H1 (cell line): Measurements from ENCODE around the gene SLC6A8. TPM values are rescaled to one million over a fixed set of nuclear protein-coding genes. Genes with fewer than 3 reads are reported as not detected.

ENCODE experiments used
- CTCF ChIA-PET: fragments of 300-600 bp; sonication (Branson Sonifier 250); formaldehyde crosslinking; loops from one replicate; lab custom pipeline; 2021; ENCODE audit not compliant: partially characterized antibody; lab: Charles Lee
- POLR2A ChIA-PET: fragments of 300-600 bp; sonication (Branson Sonifier 250); formaldehyde crosslinking; loops from one replicate; lab custom pipeline; 2021; ENCODE audit warnings: inconsistent platforms; ENCODE audit not compliant: partially characterized antibody; lab: Charles Lee
- DNase-seq, 2 experiments: peaks; one replicate each; pipeline versions ENCODE4 v3.0.0 to v3.0.0-alpha.2; 2010 to 2022; ENCODE audit warnings: low spot score in 2 of 2, low read depth in 1 of 2, mixed read lengths in 1 of 2
- FAIRE-seq: peaks from 2 replicates; lab custom pipeline; 2011; peaks lifted over from hg19 to GRCh38; lab: Jason Lieb, UNC
- H2AFZ ChIP-seq: 2 replicates; pipeline ENCODE4 v1.8.1; 2012; ENCODE audit warnings: low read length, inconsistent platforms
- H2AK5ac ChIP-seq: 2 replicates; pipeline ENCODE4 v1.6.1; 2013; ENCODE audit warnings: low read depth, low read length
- H2BK120ac ChIP-seq: replicated peaks from 2 replicates; pipeline ENCODE3; 2013; ENCODE audit warnings: low read depth, low read length, inconsistent platforms
- H2BK12ac ChIP-seq: 2 replicates; pipeline ENCODE4 v1.6.1; 2013; ENCODE audit warnings: low read depth, low read length
- H2BK15ac ChIP-seq: 2 replicates; pipeline ENCODE4 v1.6.1; 2013; ENCODE audit warnings: low read length
- H2BK20ac ChIP-seq: 2 replicates; pipeline ENCODE4 v1.6.1; 2013; ENCODE audit warnings: low read length
- H2BK5ac ChIP-seq: 2 replicates; pipeline ENCODE4 v1.6.1; 2013; ENCODE audit warnings: low read depth, low read length
- H3K14ac ChIP-seq: 2 replicates; pipeline ENCODE4 v1.6.1; 2013; ENCODE audit warnings: inconsistent platforms; ENCODE audit not compliant: insufficient read length
- H3K18ac ChIP-seq: 2 replicates; pipeline ENCODE4 v1.6.1; 2013; ENCODE audit warnings: low read length; ENCODE audit errors: extremely low read depth
- H3K23ac ChIP-seq: 2 replicates; pipeline ENCODE4 v1.6.1; 2013; ENCODE audit warnings: inconsistent platforms; ENCODE audit not compliant: insufficient read length
- H3K23me2 ChIP-seq: 2 replicates; pipeline ENCODE4 v1.6.1; 2013; ENCODE audit warnings: low read depth, low read length
- H3K27ac ChIP-seq: 2 replicates; pipeline ENCODE4 v1.6.1; 2011; ENCODE audit warnings: low read depth, low read length, inconsistent platforms
- H3K27me3 ChIP-seq, 4 experiments: replicated peaks in 1 of 4; 1 replicate in 1 of 4; 2 replicates in 3 of 4; pipeline versions ENCODE4 v1.6.1 to v1.8.1; 2011 to 2013; ENCODE audit warnings: low read length in 3 of 4, mild to moderate bottlenecking in 3 of 4, inconsistent platforms in 2 of 4, mixed read lengths in 2 of 4, moderate library complexity in 1 of 4; ENCODE audit not compliant: control insufficient read depth in 3 of 4, insufficient read depth in 3 of 4; ENCODE audit errors: extremely low read depth in 1 of 4
- H3K36me3 ChIP-seq, 4 experiments: 2 replicates each; pipeline versions ENCODE4 v1.6.1 to v1.8.1; 2011 to 2013; ENCODE audit warnings: mild to moderate bottlenecking in 4 of 4, low read length in 3 of 4, moderate library complexity in 2 of 4, control low read depth in 1 of 4, inconsistent platforms in 1 of 4; ENCODE audit not compliant: insufficient read depth in 4 of 4, control insufficient read depth in 2 of 4
- H3K4ac ChIP-seq: replicated peaks from 2 replicates; pipeline ENCODE3; 2013; ENCODE audit warnings: low read length, low read depth, mixed read lengths, inconsistent platforms; ENCODE audit not compliant: insufficient read length
- H3K4me1 ChIP-seq, 4 experiments: replicated peaks in 1 of 4; 1 replicate in 1 of 4; 2 replicates in 3 of 4; pipeline versions ENCODE4 v1.6.1 to v1.8.1; 2011 to 2013; ENCODE audit warnings: low read length in 3 of 4, inconsistent platforms in 2 of 4, mixed read lengths in 1 of 4; ENCODE audit not compliant: insufficient read depth in 4 of 4, control insufficient read depth in 3 of 4
- H3K4me2 ChIP-seq, 2 experiments: 2 replicates each; pipeline versions ENCODE4 v1.6.1 to v1.8.1; 2011 to 2013; ENCODE audit warnings: low read depth in 2 of 2, low read length in 2 of 2, control low read depth in 1 of 2, inconsistent platforms in 1 of 2, mild to moderate bottlenecking in 1 of 2; ENCODE audit not compliant: insufficient read depth in 1 of 2
- H3K4me3 ChIP-seq, 4 experiments: fragments of 200-600, 300-600 bp in 1 of 4; sonication (generic), shearing (Covaris generic), sonication (Bioruptor Twin) in 1 of 4; 2 replicates each; pipeline versions ENCODE4 v1.5.1 to v1.8.1; 2011 to 2016; ENCODE audit warnings: low read length in 4 of 4, low read depth in 3 of 4, control low read depth in 2 of 4, inconsistent platforms in 2 of 4, mild to moderate bottlenecking in 2 of 4, mixed read lengths in 1 of 4, moderate library complexity in 1 of 4; ENCODE audit not compliant: insufficient read depth in 2 of 4; ENCODE audit errors: extremely low read depth in 1 of 4
- H3K56ac ChIP-seq: replicated peaks from 2 replicates; pipeline ENCODE3; 2013; ENCODE audit warnings: low read depth, mild to moderate bottlenecking, mixed read lengths, low read length, inconsistent platforms; ENCODE audit not compliant: insufficient read length
- H3K79me1 ChIP-seq: 2 replicates; pipeline ENCODE4 v1.6.1; 2013; ENCODE audit warnings: low read depth, low read length, control low read depth
- H3K79me2 ChIP-seq, 2 experiments: 2 replicates each; pipeline versions ENCODE4 v1.6.1 to v1.8.1; 2012 to 2013; ENCODE audit warnings: low read length in 2 of 2, mild to moderate bottlenecking in 2 of 2, inconsistent platforms in 1 of 2; ENCODE audit not compliant: insufficient read depth in 2 of 2, control insufficient read depth in 1 of 2
- H3K9ac ChIP-seq, 4 experiments: replicated peaks in 1 of 4; 1 replicate in 1 of 4; 2 replicates in 3 of 4; pipeline versions ENCODE4 v1.6.1 to v1.8.1; 2011 to 2013; ENCODE audit warnings: low read depth in 3 of 4, low read length in 3 of 4, control low read depth in 2 of 4, mild to moderate bottlenecking in 2 of 4, moderate library complexity in 2 of 4, inconsistent platforms in 1 of 4; ENCODE audit errors: extremely low read depth in 1 of 4
- H3K9me3 ChIP-seq, 2 experiments: 2 replicates each; pipeline versions ENCODE4 v1.6.1 to v1.8.1; 2012 to 2013; ENCODE audit warnings: mild to moderate bottlenecking in 2 of 2, moderate library complexity in 2 of 2, control low read depth in 1 of 2, inconsistent platforms in 1 of 2, low read depth in 1 of 2, low read length in 1 of 2, mixed read lengths in 1 of 2; ENCODE audit not compliant: insufficient read depth in 2 of 2
- H4K20me1 ChIP-seq, 2 experiments: replicated peaks in 1 of 2; 2 replicates each; pipeline versions ENCODE3 to v1.8.1; 2011 to 2013; ENCODE audit warnings: inconsistent platforms in 2 of 2, low read length in 2 of 2, mild to moderate bottlenecking in 1 of 2; ENCODE audit not compliant: insufficient read depth in 2 of 2, control insufficient read depth in 1 of 2
- H4K5ac ChIP-seq: 2 replicates; pipeline ENCODE4 v1.6.1; 2013; ENCODE audit warnings: low read length, low read depth, mixed read lengths, inconsistent platforms; ENCODE audit not compliant: insufficient read length
- H4K8ac ChIP-seq: 2 replicates; pipeline ENCODE4 v1.8.0; 2013; ENCODE audit warnings: mild to moderate bottlenecking, moderate library complexity, low read length, inconsistent platforms; ENCODE audit not compliant: insufficient read depth; ENCODE audit errors: extremely low read depth
- H4K91ac ChIP-seq: replicated peaks from 2 replicates; pipeline ENCODE3; 2013; ENCODE audit warnings: low read length, mixed read lengths, inconsistent platforms; ENCODE audit not compliant: insufficient read length
- BRCA1 ChIP-seq: IDR thresholded peaks from 2 replicates; pipeline ENCODE4 v1.6.1; 2012; ENCODE audit warnings: low read depth, low read length, improper control_type of control experiment
- CREB1 ChIP-seq: IDR thresholded peaks from 2 replicates; pipeline ENCODE4 v1.6.1; 2012; ENCODE audit warnings: inconsistent platforms
- FOSL1 ChIP-seq: IDR thresholded peaks from 2 replicates; pipeline ENCODE4 v1.6.1; 2011; ENCODE audit warnings: mild to moderate bottlenecking, low read depth, low read length, moderate library complexity; ENCODE audit not compliant: insufficient read depth
- HDAC2 ChIP-seq, 2 experiments: fragments of 300-600 bp in 1 of 2; sonication (generic) in 1 of 2; IDR thresholded peaks; 2 replicates each; pipeline ENCODE4 v1.6.1; 2011 to 2012; ENCODE audit warnings: low read depth in 2 of 2, low read length in 2 of 2, mild to moderate bottlenecking in 2 of 2, moderate library complexity in 2 of 2, borderline replicate concordance in 1 of 2, inconsistent platforms in 1 of 2
- KDM4A ChIP-seq: IDR thresholded peaks from one replicate; pipeline ENCODE4 v1.7.1; 2012; ENCODE audit warnings: low read depth, mild to moderate bottlenecking, moderate library complexity, low read length, inconsistent platforms; ENCODE audit not compliant: severe bottlenecking
- RAD21 ChIP-seq, 2 experiments: IDR thresholded peaks in 1 of 2; conservative IDR thresholded peaks in 1 of 2; 2 replicates each; pipeline ENCODE4 v1.6.1; 2011; ENCODE audit warnings: low read depth in 2 of 2, low read length in 2 of 2, improper control_type of control experiment in 1 of 2, inconsistent platforms in 1 of 2, mild to moderate bottlenecking in 1 of 2, moderate library complexity in 1 of 2
- TAF7 ChIP-seq: optimal IDR thresholded peaks from 2 replicates; pipeline ENCODE3; 2011; ENCODE audit warnings: low read depth, mild to moderate bottlenecking, inconsistent platforms, low read length, moderate library complexity, borderline replicate concordance
- WGBS, 2 experiments: shearing (Covaris generic) in 1 of 2; methylation state at CpG; one replicate each; pipeline versions ENCODE4 v1.1.6 to v1.1.7; 2013 to 2015; ENCODE audit warnings: low lambda C conversion rate in 2 of 2, mixed read lengths in 2 of 2, inconsistent platforms in 1 of 2, low coverage in 1 of 2, missing lambda C conversion rate in 1 of 2; ENCODE audit not compliant: insufficient replicate concordance in 2 of 2, insufficient coverage in 1 of 2, insufficient read length in 1 of 2; ENCODE audit errors: extremely low coverage in 1 of 2, missing lambda C conversion rate in 1 of 2; 5-methylcytosine and 5-hydroxymethylcytosine counted together
- polyA plus RNA-seq, 7 experiments: library from polyadenylated mRNA; depleted of rRNA in 3 of 7; stranded (reverse) in 5 of 7; unstranded in 2 of 7; fragments of >200 nt in 5 of 7; fragments of 200-250 nt in 2 of 7; gene quantifications; 1 replicate in 5 of 7; 2 replicates in 1 of 7; 4 replicates in 1 of 7; pipeline versions ENCODE4 v1.2.1 to v1.2.3, GENCODE V29; 2011 to 2013; ENCODE audit warnings: missing spikeins in 2 of 7, mixed read lengths in 2 of 7
- total RNA-seq: library from RNA; stranded (reverse); fragmentation: NEBNext Ultra II Directional; extraction: Animal tissue kit (Norgen Biotek cat#: 25700); gene quantifications from 2 replicates; pipeline ENCODE4 v1.2.1, GENCODE V29; 2021
- TF ChIP-seq, protein P1 (sequence below): IDR thresholded peaks from 2 replicates; pipeline ENCODE4 v1.6.1; 2012; ENCODE audit warnings: inconsistent platforms

SLC6A8 gene
- total and polyA plus RNA-seq, 2 of the 8 experiments (the other 6 are each of a cell fraction or from before 2014, with no cell fraction given): 87.7 to 94.7 TPM

- CTCF ChIA-PET: interaction anchor here (0.7 to 1.9 kb wide), 2 partner anchors 14 to 19 kb away, joined by 3 to 10 read pairs; no protein-coding TSS in a partner anchor
- no peak overlapping the region for H2BK12ac ChIP-seq
- H3K27me3 ChIP-seq: no peaks in the 10 kb centered on the region
- no peak overlapping the region for H3K4ac ChIP-seq
- H2BK20ac ChIP-seq: no peak overlapping the region
- DNase-seq: peak in 1 of 2 experiments; percentile 63
- peak overlapping the region in 3 of 4 experiments; percentile 34 to 65 (median 55); a peak in 4 of 7 replicates for H3K9ac ChIP-seq
- peak overlapping the region; percentile 44; the same call in 1 of the 2 replicates for H2BK5ac ChIP-seq
- no peak overlapping the region for H4K91ac ChIP-seq
- peaks cover 4 to 19% of the 10 kb centered on the region in 2 experiments for H4K20me1 ChIP-seq
- H2BK15ac ChIP-seq: no peak overlapping the region
- H3K56ac ChIP-seq: peak overlapping the region; percentile 39
- 0 out of 2 replicates have a peak overlapping the region, but pooled peaks have one; percentile 24 for H2AK5ac ChIP-seq
- POLR2A ChIA-PET: interaction anchor here (0.8 to 1.4 kb wide), 3 partner anchors 37 to 205 kb away, joined by 3 read pairs; no protein-coding TSS in a partner anchor
- H3K4me3 ChIP-seq: peak overlapping the region; percentile 45 to 88 (median 66)
- peaks cover 3 to 24% (median 19%) of the 10 kb centered on the region in 4 experiments; a peak in 7 of 8 replicates for H3K36me3 ChIP-seq
- no peak overlapping the region for H4K8ac ChIP-seq
- H3K23me2 ChIP-seq: peaks cover 5% of the 10 kb centered on the region; the same call in 1 of the 2 replicates
- H3K18ac ChIP-seq: no peak overlapping the region
- H2AFZ ChIP-seq: no peak overlapping the region
- no peak overlapping the region for H3K14ac ChIP-seq
- H4K5ac ChIP-seq: no peak overlapping the region
- no peak for FAIRE-seq
- H3K9me3 ChIP-seq: no peaks in the 10 kb centered on the region
- peaks cover 0 to 20% of the 10 kb centered on the region in 2 experiments; a peak in 2 of 4 replicates for H3K79me2 ChIP-seq
- H3K4me1 ChIP-seq: peaks cover 0 to 24% (median 13%) of the 10 kb centered on the region in 4 experiments; a peak in 6 of 7 replicates
- H3K23ac ChIP-seq: no peak overlapping the region
- H3K4me2 ChIP-seq: peak overlapping the region; percentile 66 to 92
- 2% methylated on average over 16 of the region's 78 CpGs; no CpG with 5 or more reads in 1 of the 2 experiments for WGBS, 2 experiments
- H3K27ac ChIP-seq: no peak overlapping the region; the same call in 1 of the 2 replicates
- H3K79me1 ChIP-seq: peaks cover 3% of the 10 kb centered on the region; the same call in 1 of the 2 replicates
- no peak overlapping the region for H2BK120ac ChIP-seq
- TF ChIP-seq KDM4A (peak; percentile 1), CREB1 (no peak), TAF7 (no peak), FOSL1 (no peak), BRCA1 (no peak), RAD21 (IDR thresholded peaks at IDR 0.05 in 1 of 2, conservative IDR thresholded peaks at IDR 0.05 in 1 of 2; ENCODE audit: low read depth in 2 of 2, low read length in 2 of 2) (0 out of 4 replicates have a peak, but pooled peaks of 1 of the 2 experiments have one; percentile 10), HDAC2 (IDR thresholded peaks at IDR 0.05; ENCODE audit: borderline replicate concordance in 1 of 2, low read depth in 2 of 2, low read length in 2 of 2) (no peak)
- TF ChIP-seq, protein P1, sequence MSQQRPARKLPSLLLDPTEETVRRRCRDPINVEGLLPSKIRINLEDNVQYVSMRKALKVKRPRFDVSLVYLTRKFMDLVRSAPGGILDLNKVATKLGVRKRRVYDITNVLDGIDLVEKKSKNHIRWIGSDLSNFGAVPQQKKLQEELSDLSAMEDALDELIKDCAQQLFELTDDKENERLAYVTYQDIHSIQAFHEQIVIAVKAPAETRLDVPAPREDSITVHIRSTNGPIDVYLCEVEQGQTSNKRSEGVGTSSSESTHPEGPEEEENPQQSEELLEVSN: peak; percentile 11; the same call in 1 of the 2 replicates
Observed at GRCh38 chrX:153723351-153724251, 35.9 kb downstream of the SLC6A8 start.
